ENCODE data around the gene B4GALNT1.

DNA sequence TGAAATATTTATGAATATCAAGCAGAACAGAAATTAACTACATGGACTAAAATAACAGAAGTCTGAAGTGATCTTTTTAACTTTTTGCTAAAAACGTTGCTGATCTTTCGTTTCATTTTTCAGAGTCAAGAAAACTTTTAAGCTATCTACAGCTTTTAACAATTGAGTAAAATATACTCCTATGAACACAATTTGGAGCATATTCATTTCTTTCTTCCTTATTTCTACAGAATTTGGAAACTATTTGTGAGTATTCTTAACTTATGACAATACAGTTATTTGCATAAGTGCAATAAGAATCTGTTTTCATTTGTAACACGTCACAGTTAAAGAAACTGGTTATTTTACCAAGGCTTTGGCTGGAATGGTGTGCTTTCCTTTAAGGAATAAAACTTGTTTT lies 21.0 kb upstream of the B4GALNT1 start:
- TF ChIP-seq CTCF (IDR thresholded peaks at IDR 0.05; ENCODE audit: poor library complexity) (no peak), EZH2phosphoT487 (IDR thresholded peaks at IDR 0.05; ENCODE audit: low read depth, severe bottlenecking, unreplicated experiment) (no peak)

Data from hepatocyte (in vitro differentiated cells).